ENCODE data around the gene ACSF3. TPM values are rescaled to one million over a fixed set of nuclear protein-coding genes. Genes with fewer than 3 reads are reported as not detected.
A peak's percentile ranks its signal among the peaks of the same experiment; 100 is the strongest.

ACSF3 gene
- total RNA-seq, 1 experiment from 2014 or later: 34.0 TPM

DNA sequence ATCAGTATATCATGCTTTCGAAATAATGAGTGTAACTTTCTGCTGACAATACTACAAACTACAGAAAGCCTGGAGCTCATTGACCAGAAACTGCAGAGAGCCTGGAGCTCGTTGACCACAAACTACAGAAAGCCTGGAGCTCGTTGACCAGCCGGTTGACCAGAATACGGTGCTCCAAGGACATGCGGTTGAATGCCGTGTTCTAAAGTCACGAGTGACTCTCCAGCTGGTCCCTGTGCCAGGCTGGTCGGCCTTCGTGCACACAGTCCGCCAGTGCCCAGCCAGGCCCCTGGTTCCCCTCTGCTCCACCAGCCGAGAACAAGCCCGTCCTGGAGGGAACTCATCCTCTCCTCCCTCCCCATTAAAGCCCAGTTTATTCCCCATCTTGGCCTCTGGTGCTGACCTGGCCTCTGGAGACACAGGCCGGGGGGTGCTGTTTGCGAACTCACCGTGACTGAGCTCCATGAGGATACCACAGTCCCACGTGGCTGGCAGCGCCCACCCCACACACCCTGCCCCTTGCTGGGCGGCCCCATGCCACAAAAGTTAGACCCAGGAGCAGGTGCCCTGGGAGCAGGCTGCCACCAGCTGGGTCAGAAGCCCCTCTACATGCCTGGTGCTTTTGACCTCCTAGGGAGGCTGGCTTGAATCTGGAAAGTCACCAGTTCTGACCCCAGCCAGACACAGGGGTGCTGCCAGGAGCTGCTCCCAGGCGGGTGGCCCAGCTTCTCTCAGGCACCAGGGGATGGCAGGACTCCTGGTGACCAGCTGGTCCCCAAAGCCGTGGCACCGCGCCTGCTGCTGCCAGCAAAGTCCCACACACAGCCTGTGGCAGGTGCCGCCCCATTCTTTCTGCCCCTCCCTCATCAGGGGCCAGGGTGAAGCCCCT is 62.4 kb downstream of the ACSF3 start:
- H4K20me1 ChIP-seq (ENCODE audit: insufficient read depth): peaks cover 3% of the 10 kb centered on the region; the same call in 1 of the 2 replicates
- POLR2A ChIA-PET (ENCODE audit: unreplicated experiment): interaction anchor here (0.6 kb wide), 1 partner anchor 451 kb away, joined by 3 read pairs; no protein-coding TSS in a partner anchor
- intact Hi-C loops (cut with micrococcal nuclease; ENCODE audit: unreplicated experiment): no loop called here
- no peak overlapping the region for H3K4me2 ChIP-seq
- no peaks in the 10 kb centered on the region; the same call in 1 of the 2 replicates for H3K4me1 ChIP-seq (replicated peaks; ENCODE audit: insufficient read depth)
- H3K36me3 ChIP-seq (ENCODE audit: low read depth): no peaks in the 10 kb centered on the region
- H3K79me2 ChIP-seq (ENCODE audit: low read depth): no peaks in the 10 kb centered on the region
- H3K9me3 ChIP-seq (ENCODE audit: insufficient read depth, low read depth): no peaks in the 10 kb centered on the region
- no peaks in the 10 kb centered on the region for H3K27me3 ChIP-seq (ENCODE audit: insufficient read depth, low read depth)
- no peaks in the 10 kb centered on the region for H3K9me2 ChIP-seq (ENCODE audit: insufficient read depth)
- H3K27ac ChIP-seq: no peak overlapping the region
- TF ChIP-seq, protein P1, sequence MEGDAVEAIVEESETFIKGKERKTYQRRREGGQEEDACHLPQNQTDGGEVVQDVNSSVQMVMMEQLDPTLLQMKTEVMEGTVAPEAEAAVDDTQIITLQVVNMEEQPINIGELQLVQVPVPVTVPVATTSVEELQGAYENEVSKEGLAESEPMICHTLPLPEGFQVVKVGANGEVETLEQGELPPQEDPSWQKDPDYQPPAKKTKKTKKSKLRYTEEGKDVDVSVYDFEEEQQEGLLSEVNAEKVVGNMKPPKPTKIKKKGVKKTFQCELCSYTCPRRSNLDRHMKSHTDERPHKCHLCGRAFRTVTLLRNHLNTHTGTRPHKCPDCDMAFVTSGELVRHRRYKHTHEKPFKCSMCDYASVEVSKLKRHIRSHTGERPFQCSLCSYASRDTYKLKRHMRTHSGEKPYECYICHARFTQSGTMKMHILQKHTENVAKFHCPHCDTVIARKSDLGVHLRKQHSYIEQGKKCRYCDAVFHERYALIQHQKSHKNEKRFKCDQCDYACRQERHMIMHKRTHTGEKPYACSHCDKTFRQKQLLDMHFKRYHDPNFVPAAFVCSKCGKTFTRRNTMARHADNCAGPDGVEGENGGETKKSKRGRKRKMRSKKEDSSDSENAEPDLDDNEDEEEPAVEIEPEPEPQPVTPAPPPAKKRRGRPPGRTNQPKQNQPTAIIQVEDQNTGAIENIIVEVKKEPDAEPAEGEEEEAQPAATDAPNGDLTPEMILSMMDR (conservative IDR thresholded peaks at IDR 0.05): no peak
- no peak for TF ChIP-seq EZH2 (IDR thresholded peaks at IDR 0.05; ENCODE audit: low read depth)
- no peak for DNase-seq
- CTCF ChIA-PET: interaction anchor here (0.5 kb wide), 1 partner anchor 31 kb away, joined by 4 read pairs; no protein-coding TSS in a partner anchor
- BruUV-seq (replicated peaks): TSS peak; percentile 15
- peaks cover 23% of the 10 kb centered on the region; the same call in 1 of the 2 replicates for H3F3A ChIP-seq (ENCODE audit: insufficient read depth, low read depth)
- no peak overlapping the region for H2AFZ ChIP-seq
- H3K4me3 ChIP-seq: no peak overlapping the region

DNA sequence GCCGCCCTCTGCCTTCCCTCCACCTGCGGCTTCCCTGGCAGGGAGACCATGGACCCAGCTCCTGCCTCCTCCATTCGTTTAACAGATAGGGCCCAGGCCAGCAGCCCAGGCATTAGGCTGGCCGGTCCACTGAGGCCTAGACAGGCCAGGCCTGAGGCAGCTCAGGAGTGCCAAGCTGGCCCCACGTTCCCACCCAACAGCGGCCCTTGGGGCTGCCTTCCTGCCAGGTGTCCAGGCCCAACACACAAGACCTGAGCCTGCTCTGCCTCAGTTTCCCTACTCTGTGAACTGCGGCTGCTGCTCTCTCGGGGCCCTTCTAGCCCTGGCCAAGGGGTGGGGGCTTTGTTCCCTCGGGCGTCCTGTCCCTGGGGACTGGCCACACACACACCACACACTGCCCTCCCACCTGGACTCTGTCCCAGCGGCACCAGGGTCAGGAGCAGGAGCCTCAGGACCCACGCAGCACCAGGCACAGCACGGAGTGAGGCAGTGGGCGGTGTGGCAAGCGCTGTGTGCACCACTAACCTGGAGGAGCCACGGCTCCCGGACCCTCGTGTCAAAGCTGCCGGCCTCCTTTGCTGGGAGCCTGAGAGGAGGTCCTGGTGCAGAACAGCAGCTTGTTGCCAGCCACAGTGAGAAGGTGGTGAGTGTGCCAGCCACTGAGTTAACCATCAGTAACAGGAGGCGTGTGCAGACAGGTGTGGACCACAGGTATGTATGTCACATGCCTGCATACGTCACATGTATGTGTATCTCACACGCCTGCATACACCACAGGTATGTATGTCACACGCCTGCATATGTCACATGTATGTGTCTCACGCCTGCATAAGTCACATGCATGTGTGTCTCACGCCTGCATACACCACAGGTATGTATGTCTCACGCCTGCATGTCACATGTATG is 63.3 kb downstream of the ACSF3 start:
- H4K20me1 ChIP-seq (ENCODE audit: insufficient read depth): peaks cover 3% of the 10 kb centered on the region; the same call in 1 of the 2 replicates
- BruUV-seq (replicated peaks): no TSS peak
- POLR2A ChIA-PET (ENCODE audit: unreplicated experiment): no interaction called here

More for the DNA sequence above, 63.3 kb downstream of the ACSF3 start:
- Histone ChIP-seq H3K27me3 (ENCODE audit: insufficient read depth, low read depth) (no peaks in the 10 kb centered on the region), H3K4me2 (no peak overlapping the region), H3F3A (ENCODE audit: insufficient read depth, low read depth) (peaks cover 23% of the 10 kb centered on the region; the same call in 1 of the 2 replicates), H2AFZ (no peak overlapping the region), H3K79me2 (ENCODE audit: low read depth) (no peaks in the 10 kb centered on the region), H3K27ac (no peak overlapping the region), H3K9me2 (ENCODE audit: insufficient read depth) (no peaks in the 10 kb centered on the region), H3K9me3 (ENCODE audit: insufficient read depth, low read depth) (no peaks in the 10 kb centered on the region), H3K4me3 (no peak overlapping the region), H3K36me3 (ENCODE audit: low read depth) (no peaks in the 10 kb centered on the region), H3K4me1 (replicated peaks; ENCODE audit: insufficient read depth) (no peaks in the 10 kb centered on the region; the same call in 1 of the 2 replicates)
- no peak for DNase-seq
- CTCF ChIA-PET: no interaction called here
- TF ChIP-seq, protein P1 (conservative IDR thresholded peaks at IDR 0.05): no peak
- TF ChIP-seq EZH2 (IDR thresholded peaks at IDR 0.05; ENCODE audit: low read depth): no peak
- intact Hi-C loops (cut with micrococcal nuclease; ENCODE audit: unreplicated experiment): no loop called here

Data from PC-9 (cell line).